Activated gamma-delta T cell (primary cell): ENCODE measurements around the gene RIPK4.

ENCODE experiments used
- DNase-seq: peaks from one replicate; lab custom pipeline; 2025; lab: John Stamatoyannopoulos, UW

RIPK4 gene

GRCh38 chr21:41753006-41753898 lies 13.6 kb downstream of the RIPK4 start:
- DNase-seq = no peak

DNA sequence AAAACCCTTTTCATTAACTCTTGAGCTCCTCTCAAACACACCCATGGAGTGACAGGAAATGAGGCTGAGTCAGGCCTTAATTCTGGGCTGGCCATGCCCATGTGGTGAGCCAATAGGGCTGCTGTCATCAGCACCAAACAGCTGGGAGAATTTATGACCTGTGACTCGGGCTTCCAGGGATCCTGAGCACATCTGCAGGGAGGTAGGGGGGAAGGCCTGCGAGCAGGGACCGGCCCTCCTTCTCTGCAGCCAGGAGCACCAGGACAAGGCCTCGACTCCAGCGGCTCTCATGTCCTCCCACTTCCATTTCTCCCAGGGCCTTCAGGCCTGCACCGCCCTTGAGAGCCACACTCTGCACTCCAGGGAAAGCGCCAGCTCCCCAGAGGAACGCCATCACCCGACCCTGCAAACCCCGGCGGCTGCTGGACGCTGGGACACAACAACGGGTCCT lies 14.6 kb downstream of the RIPK4 start:
- no peak for DNase-seq

GRCh38 chr21:41751611-41752011 lies 15.2 kb downstream of the RIPK4 start:
- DNase-seq = no peak

GRCh38 chr21:41750532-41751151 lies 16.2 kb downstream of the RIPK4 start:
- DNase-seq = no peak

DNA sequence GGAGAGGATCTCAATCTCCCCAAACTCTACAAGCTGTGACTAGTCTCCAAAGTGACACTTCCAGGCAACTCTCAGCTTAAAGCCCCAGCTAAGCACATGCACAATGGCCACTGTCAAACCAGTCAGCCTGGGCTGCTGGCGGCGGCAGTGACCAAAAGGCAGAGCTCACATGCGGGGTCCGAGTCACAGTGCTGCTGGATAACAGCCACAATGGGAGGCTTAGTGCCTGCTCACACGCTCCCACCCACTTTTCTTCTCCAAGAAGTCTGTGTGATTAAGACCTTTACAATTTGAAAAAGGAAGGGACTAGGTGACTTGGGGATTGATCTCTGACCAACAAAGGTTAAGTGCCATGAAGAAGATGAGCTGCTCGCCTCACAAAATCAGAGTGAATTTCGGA lies 16.8 kb downstream of the RIPK4 start:
- DNase-seq = no peak

DNA sequence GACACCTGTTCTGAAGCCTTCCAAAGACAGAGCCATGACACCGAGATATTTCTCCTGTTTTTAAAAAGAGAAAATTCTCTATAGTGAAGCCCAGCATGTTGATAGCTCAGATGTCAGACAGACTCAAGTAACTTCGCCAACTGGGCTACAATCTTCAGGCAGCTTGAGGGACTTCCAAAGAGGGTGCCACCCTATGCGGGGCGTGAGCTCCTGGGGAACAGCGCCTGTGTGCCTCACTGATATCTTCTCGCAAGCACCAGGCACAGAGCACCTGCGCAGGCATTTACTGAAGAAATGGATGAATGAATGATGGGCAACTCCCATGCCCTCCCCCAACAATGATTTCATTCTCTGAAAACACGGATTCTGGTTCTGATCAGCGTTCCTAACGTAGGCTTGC lies 17.6 kb downstream of the RIPK4 start:
- DNase-seq = no peak

DNA sequence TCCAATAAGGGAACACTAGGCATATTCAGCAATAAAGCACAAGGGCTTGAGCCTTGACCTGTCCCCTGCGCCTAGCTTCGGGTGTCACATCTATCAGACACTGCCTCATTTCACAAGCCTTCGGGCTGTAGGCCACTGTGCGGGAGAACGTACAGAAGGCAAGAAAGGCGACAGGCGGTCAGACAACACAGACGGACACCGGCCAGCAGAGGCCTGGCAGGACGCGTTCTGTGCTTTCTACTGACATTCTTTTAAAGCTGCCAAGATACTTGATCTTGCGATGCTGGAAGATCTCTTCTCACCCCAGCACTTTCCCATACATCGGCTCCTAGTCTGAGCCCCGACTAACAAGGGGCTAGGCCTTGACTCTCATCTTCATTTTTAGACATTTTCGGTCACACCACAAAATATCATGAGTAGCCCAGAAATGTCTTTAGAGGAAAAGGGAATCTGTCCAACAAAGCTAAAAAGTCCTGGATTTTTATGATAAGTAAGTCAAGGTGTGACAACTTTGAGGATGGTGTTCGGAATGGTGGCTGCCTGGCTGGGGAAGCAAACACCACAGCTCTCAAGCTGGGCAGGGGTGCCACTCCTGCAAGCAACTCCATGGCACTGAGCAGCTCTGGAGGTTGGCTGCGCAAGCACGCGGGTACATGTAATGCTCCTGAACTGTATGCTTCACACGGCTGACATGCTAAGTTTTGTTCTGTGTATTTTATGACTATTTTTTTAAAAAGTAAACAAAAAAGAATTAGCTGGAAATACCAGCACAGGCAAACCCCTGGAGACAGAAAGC lies 18.7 kb downstream of the RIPK4 start:
- no peak for DNase-seq

- DNase-seq = no peak
These were observed 20.2 kb downstream of the RIPK4 start for GRCh38 chr21:41746744-41747006.

GRCh38 chr21:41745971-41746743 lies 20.7 kb downstream of the RIPK4 start:
- no peak for DNase-seq

- no peak for DNase-seq
These were observed 21.6 kb downstream of the RIPK4 start for GRCh38 chr21:41745026-41745820.

DNA sequence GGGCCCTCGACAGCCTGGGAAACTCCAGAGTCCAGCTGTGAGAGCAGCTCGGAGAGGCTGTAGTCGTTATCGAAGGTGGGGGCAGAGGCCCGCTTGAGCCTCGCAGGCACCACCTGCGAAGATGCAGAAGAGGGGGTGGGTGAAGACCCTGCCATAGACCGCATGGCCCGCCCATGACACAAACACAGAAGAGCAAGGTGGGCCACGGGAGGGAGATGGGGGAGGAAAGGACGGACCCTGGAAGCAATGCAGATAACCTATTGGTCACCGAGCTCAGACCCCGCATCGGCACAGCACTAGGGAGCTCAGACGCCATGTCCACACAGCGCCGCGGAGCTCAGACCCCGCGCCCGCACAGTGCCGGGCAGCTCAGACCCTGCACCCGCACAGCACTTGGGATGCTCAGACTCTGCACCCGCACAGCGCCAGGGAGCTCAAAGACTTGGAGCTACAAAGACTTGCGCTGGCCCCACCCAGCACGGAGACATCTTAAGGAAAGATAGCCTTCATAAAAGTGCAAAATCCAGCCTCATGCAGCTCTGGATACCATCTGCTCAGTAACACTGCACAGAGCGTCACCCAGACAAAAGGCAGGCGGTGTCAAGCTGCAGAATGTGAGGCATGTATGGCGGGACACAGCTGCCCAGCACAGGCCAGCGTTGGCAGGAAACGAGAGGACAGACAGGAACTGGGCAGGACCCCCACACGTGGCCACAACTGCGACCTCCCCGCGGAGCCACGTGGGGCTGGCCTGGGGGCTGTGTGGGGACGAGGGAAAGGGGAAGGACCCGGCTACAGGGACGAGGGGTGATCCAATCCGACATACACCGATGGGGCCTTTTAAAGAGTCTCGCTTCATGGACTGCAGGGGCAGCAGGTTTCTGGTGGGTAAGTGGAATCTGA lies 22.6 kb downstream of the RIPK4 start:
- DNase-seq = no peak

DNA sequence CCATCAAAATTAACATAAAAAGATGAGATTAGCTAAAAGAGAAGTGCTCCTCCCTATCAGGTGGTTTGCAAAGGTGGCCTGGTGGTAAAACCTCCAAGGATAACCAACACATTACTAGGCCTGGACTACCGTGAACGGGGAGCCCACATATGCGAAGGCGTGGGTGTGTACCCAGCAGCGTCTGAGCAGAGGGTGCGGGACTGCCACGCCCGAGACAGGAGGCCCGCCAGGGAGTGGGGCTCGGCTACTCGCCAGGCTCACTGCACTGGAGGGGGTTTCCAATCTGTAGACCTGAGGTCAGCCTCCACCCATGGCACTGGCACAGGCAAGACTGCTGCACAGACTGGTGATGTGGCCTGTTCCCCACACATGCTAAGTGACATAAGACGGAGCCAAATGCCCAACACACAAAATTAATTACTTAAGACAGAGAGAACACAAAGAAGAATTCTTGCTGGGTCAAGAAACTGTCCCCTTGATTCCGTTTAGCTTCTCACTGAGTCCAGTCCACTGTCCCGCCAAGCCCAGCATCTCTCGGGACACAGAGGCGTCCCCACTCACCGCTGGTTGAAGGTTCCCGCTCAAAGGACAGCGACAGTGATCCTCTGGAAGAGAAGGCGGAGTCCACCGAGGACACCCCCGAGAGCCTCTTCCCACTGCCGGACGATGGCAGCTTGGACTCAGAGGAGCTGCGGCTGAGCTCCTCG lies 23.4 kb downstream of the RIPK4 start:
- DNase-seq = no peak

DNA sequence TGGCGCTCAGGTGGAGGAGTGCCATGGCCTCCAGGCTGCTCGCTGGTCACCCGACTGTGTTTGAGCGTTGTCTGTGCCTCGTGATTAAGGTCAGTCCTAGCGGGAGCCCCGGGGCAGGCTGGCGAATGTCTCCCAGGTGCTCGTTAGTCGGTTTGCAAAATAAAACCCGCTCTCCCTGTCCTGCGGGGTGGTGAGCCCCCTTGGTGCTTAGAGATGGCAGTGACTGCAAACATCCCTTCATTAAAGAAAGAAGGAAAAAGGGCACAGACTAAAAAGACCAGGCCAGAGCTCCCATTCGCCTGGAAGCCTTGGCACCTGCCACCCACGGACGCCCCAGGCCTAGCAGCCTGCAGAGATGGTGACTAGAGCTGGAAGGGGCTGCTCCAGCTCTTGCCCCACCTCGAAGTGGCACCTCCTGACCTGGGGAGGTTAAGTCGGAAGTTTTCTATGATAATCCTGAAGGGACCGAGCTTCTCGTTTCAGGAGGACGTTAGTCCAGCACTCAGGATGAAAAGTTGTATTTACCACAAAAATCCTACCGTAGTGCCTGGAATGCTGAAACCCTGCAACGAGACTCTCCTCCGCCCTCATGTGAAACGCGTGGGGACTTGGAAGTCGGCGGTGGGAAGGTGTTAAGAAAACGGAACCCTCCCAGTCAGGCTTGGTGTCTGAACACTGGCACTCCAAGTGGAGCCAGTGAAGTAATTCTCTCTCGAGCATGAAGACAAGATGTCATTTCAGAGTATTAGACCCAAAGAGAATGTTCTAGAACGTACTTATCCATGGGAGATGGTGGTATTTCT lies 24.6 kb downstream of the RIPK4 start:
- DNase-seq = no peak

DNA sequence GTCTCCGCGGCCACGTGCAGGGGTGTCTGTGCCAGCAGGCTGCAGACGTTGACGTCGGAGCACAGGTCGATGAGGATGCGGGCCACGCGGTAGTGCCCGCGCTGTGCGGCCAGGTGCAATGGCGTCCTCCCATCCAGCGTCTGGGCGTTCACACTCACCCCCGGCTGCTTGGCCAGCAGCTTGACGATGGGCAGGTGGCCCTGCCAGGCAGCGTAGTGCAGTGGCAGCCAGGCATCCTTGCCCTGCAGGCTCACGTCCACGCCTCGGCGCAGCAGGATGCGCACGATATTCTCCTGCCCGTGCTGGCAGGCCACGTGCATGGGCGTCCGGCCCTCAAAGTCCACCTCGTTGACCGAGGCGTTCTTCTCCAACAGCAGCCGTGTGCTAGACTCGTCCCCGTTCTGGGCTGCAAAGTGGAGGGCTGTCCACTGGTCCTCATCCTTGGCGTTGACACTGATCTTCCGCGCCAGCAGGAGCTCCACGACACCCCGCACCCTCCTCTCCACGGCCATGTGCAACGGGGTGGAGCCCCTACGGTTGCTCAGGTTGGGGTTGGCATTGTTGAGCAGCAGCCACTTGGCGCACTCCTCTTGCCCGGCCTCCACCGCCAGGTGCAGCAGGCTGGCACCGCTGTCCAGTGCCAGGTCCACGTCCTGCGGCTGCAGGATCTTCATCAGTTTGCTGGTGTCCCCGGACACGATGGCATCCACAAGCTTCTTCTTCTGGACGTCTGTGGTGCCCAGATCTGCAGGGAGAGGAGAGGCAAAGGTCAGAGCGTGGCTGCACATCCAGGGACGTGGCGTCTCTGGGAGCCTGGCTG lies 25.4 kb downstream of the RIPK4 start:
- no peak for DNase-seq

- no peak for DNase-seq
These were observed 26.1 kb downstream of the RIPK4 start for GRCh38 chr21:41740604-41741252.

GRCh38 chr21:41739936-41740335 lies 26.9 kb downstream of the RIPK4 start:
- DNase-seq = no peak

GRCh38 chr21:41739011-41739410 lies 27.8 kb downstream of the RIPK4 start:
- DNase-seq = no peak
